C4-2B (cell line): Measurements from ENCODE around the gene FAM20C.

ENCODE experiments used
- H3K27ac ChIP-seq: fragments of 450-650 bp; 2 replicates; pipeline ENCODE4 v1.5.1; 2017
- CTCF ChIP-seq: fragments of 450-650 bp; conservative IDR thresholded peaks from 2 replicates; pipeline ENCODE4 v1.5.1; 2017; ENCODE audit warnings: mild to moderate bottlenecking
- ZFX ChIP-seq: fragments of 450-650 bp; IDR thresholded peaks from 2 replicates; pipeline ENCODE4 v1.6.1; 2017

The FAM20C gene

GRCh38 chr7:191981-192649, at the start of gene FAM20C:
FAM20C (plus strand) TSS chr7:192571; CDS start chr7:193200, 629 bp downstream.
- no peak for TF ChIP-seq CTCF
- no peak for TF ChIP-seq ZFX
- H3K27ac ChIP-seq = no peak within 1 kb of the TSS

- H3K27ac ChIP-seq = peak overlapping the region; percentile 58
- TF ChIP-seq CTCF (no peak), ZFX (no peak)
These were observed 49.1 kb upstream of the FAM20C start for GRCh38 chr7:143145-143751.

- peak overlapping the region; percentile 58; the same call in 1 of the 2 replicates for H3K27ac ChIP-seq
- no peak for TF ChIP-seq ZFX
- no peak for TF ChIP-seq CTCF
These were observed 48.4 kb upstream of the FAM20C start for GRCh38 chr7:143811-144453.

- TF ChIP-seq ZFX = no peak
- TF ChIP-seq CTCF = no peak
These were observed 47.9 kb upstream of the FAM20C start for GRCh38 chr7:144454-144826.

GRCh38 chr7:145863-146262, 46.5 kb upstream of the FAM20C start:
- no peak overlapping the region for H3K27ac ChIP-seq
- TF ChIP-seq ZFX (no peak), CTCF (no peak)

More at GRCh38 chr7:144454-144826, 47.9 kb upstream of the FAM20C start:
- no peak overlapping the region for H3K27ac ChIP-seq

- TF ChIP-seq ZFX = no peak
- no peak for TF ChIP-seq CTCF
- peak overlapping the region; percentile 96 for H3K27ac ChIP-seq
These were observed 43.8 kb upstream of the FAM20C start for GRCh38 chr7:148543-148931.
